Measurements from ENCODE around the gene PSMD3.

Gene PSMD3

GRCh38 chr17:40014375-40014980 lies 33.9 kb downstream of the PSMD3 start:
- no peak for DNase-seq (ENCODE audit: low spot score)
- ChIA-PET POLR2A (ENCODE audit: low non-redundant PET) (no interaction called here), CTCF (interaction anchor here (1.1 to 4.1 kb wide), 3 partner anchors 12 to 138 kb away, joined by 3 to 57 read pairs (median 7); no protein-coding TSS in a partner anchor)
- TF ChIP-seq CTCF (conservative IDR thresholded peaks at IDR 0.05; ENCODE audit: low read depth): no peak
- H3K27ac ChIP-seq: peak overlapping the region; percentile 99

DNA sequence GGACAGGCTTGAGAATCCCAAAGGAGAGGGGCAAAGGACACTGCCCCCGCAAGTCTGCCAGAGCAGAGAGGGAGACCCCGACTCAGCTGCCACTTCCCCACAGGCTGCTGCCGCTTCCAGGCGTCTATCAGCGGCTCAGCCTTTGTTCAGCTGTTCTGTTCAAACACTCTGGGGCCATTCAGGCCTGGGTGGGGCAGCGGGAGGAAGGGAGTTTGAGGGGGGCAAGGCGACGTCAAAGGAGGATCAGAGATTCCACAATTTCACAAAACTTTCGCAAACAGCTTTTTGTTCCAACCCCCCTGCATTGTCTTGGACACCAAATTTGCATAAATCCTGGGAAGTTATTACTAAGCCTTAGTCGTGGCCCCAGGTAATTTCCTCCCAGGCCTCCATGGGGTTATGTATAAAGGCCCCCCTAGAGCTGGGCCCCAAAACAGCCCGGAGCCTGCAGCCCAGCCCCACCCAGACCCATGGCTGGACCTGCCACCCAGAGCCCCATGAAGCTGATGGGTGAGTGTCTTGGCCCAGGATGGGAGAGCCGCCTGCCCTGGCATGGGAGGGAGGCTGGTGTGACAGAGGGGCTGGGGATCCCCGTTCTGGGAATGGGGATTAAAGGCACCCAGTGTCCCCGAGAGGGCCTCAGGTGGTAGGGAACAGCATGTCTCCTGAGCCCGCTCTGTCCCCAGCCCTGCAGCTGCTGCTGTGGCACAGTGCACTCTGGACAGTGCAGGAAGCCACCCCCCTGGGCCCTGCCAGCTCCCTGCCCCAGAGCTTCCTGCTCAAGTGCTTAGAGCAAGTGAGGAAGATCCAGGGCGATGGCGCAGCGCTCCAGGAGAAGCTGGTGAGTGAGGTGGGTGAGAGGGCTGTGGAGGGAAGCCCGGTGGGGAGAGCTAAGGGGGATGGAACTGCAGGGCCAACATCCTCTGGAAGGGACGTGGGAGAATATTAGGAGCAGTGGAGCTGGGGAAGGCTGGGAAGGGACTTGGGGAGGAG lies 34.7 kb downstream of the PSMD3 start, which contains the start of gene CSF3:
Gene CSF3, plus strand, starts transcription at position 436 of the 993 bp plus-strand sequence. Its CDS starts 35 bp downstream, at position 471.
- ChIA-PET POLR2A (ENCODE audit: low non-redundant PET) (no interaction called here), CTCF (interaction anchor here (0.5 to 4.1 kb wide), 4 partner anchors 11 to 1130 kb away, joined by 3 to 57 read pairs (median 6); no protein-coding TSS in a partner anchor)
- TF ChIP-seq CTCF (conservative IDR thresholded peaks at IDR 0.05; ENCODE audit: low read depth): no peak
- DNase-seq (ENCODE audit: low spot score): no peak
- H3K27ac ChIP-seq: peak within 1 kb of the TSS; percentile 99

- CTCF ChIA-PET: interaction anchor here (0.5 to 4.1 kb wide), 3 partner anchors 10 to 1131 kb away, joined by 4 to 57 read pairs (median 7); no protein-coding TSS in a partner anchor
- H3K27ac ChIP-seq: peak overlapping the region; percentile 99
- POLR2A ChIA-PET (ENCODE audit: low non-redundant PET): no interaction called here
- DNase-seq (ENCODE audit: low spot score): no peak
- TF ChIP-seq CTCF (conservative IDR thresholded peaks at IDR 0.05; ENCODE audit: low read depth): no peak
These were observed 35.7 kb downstream of the PSMD3 start for GRCh38 chr17:40015998-40016985.

DNA sequence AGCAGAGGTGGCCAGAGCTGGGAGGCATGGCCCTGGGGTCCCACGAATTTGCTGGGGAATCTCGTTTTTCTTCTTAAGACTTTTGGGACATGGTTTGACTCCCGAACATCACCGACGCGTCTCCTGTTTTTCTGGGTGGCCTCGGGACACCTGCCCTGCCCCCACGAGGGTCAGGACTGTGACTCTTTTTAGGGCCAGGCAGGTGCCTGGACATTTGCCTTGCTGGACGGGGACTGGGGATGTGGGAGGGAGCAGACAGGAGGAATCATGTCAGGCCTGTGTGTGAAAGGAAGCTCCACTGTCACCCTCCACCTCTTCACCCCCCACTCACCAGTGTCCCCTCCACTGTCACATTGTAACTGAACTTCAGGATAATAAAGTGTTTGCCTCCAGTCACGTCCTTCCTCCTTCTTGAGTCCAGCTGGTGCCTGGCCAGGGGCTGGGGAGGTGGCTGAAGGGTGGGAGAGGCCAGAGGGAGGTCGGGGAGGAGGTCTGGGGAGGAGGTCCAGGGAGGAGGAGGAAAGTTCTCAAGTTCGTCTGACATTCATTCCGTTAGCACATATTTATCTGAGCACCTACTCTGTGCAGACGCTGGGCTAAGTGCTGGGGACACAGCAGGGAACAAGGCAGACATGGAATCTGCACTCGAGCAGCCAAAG lies 36.9 kb downstream of the PSMD3 start:
- no peak for DNase-seq (ENCODE audit: low spot score)
- H3K27ac ChIP-seq: peak overlapping the region; percentile 99
- POLR2A ChIA-PET (ENCODE audit: low non-redundant PET): no interaction called here
- CTCF ChIA-PET: interaction anchor here (0.5 to 1.9 kb wide), 2 partner anchors 9 to 26 kb away, joined by 4 to 6 read pairs; no protein-coding TSS in a partner anchor
- TF ChIP-seq CTCF (conservative IDR thresholded peaks at IDR 0.05; ENCODE audit: low read depth): no peak

DNA sequence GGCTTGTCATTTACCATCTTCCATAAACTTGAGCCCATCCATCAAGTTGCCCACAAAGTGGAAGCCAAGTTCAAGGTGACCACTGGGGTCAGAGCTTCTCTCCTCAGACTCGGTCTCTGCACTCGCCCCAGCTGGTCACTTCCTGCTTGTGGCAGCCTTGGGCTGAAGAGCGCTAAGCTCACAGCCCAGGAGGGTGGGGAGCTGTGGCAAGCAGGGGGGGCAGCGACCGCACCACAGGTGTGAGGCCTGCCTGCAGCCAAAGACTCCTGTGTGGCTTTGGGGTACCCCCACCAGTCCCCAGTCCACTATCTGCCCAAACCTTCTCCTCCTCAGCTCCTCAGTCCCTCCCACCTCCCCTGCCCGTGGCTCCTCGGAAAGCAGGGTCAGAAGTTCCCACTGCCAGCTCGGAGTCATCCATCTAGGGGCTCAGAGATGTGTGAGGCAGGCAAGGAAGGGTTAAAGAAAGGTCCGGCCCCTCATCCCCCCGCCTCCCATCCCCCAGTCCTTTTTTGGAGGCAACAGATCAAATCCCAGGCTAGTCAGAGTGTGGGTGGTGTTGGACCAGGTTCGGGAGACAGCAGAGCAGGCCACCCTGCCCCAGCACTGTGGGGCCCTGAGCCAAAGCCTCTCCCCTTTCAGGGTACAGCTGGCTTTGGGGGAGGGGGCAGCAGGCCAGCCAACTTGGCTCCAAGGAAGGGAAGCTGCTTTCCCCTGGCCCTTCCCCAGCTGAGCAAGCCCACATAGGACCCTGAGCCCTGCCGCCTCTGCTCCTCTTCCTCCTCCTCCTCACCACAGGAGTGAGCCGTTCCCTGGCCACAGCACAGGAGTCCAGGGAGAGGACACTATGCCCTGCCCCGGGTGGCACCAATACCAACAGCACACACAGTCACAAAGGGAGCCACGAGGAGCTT lies 37.9 kb downstream of the PSMD3 start:
- no peak for TF ChIP-seq CTCF (conservative IDR thresholded peaks at IDR 0.05; ENCODE audit: low read depth)
- peak overlapping the region; percentile 99 for H3K27ac ChIP-seq
- CTCF ChIA-PET: interaction anchor here (0.6 to 1.9 kb wide), 3 partner anchors 8 to 100 kb away, joined by 6 to 7 read pairs (median 6); no protein-coding TSS in a partner anchor
- no peak for DNase-seq (ENCODE audit: low spot score)
- POLR2A ChIA-PET (ENCODE audit: low non-redundant PET): interaction anchor here (0.7 kb wide), 1 partner anchor 96 kb away, joined by 3 read pairs; no protein-coding TSS in a partner anchor

Data from RWPE1 (cell line).